Measurements from ENCODE around the gene SSBP4. TPM values are rescaled to one million over a fixed set of nuclear protein-coding genes. Genes with fewer than 3 reads are reported as not detected.

The SSBP4 gene
- total RNA-seq, 1 experiment from 2014 or later: 272 TPM

DNA sequence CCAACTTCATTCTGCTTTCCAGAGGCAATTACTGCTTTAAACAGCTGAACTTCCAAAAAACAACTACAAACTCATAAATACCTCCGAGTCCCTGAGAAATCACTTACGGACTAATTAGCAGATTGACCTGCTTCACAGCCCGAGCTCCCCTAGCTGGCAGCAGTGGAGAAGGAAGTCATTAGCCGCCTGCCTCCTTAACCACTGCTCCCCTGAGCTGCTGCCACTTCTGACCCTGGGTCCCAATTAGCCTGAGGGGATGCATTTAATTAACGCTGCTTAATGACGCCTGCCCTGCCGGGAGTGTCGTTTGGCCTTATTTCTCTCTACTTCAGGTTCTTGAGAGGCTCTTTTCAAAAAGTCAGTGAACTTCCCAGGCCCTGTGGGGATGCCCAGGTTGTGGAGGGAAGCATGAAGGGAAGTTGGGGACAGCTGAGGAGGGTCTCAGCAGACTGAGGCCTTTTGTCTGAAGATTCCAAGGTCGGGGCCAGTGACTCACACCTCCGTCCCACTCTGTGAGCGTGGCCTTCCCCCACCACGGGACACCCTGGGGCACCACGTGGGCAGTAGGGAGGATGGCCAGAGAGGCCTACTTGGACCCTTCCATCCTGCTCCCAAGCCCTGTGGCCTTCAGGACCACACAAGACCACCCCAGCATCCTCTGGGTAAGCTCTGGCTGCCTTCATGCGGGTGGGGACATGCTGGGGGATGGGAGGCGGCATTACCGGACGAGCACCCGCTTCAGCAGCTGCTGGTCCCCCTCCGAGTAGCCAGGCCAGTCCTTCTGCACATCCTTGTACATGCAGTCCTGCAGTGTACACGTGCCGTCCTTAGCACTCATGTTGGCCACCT is 38.5 kb downstream of the SSBP4 start:
- in situ Hi-C loops (cut with HindIII; ENCODE audit: low sequenced_read_pairs): no loop called here
- DNase-seq (ENCODE audit: low spot score): no peak

DNA sequence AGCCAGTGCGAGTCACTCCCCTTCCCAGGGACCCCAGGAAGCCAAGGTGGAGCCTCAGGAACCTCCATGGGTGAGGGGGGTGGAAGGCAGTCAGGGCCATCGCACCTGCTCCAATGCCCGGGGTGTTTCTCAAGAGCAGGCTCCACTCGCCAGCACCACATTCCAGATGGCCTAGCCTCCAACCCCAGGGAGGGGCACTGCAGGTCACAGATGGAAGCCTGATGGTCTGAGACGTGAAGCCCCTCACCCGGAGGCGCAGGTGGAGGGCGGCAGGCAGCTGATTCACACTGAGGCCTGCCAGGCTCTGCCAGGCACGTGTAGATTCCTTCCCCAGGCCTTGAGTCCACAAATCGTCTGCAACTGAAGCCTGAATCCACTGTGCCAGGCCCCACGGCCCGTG is 41.7 kb downstream of the SSBP4 start:
- in situ Hi-C loops (cut with HindIII; ENCODE audit: low sequenced_read_pairs): no loop called here
- DNase-seq (ENCODE audit: low spot score): no peak

DNA sequence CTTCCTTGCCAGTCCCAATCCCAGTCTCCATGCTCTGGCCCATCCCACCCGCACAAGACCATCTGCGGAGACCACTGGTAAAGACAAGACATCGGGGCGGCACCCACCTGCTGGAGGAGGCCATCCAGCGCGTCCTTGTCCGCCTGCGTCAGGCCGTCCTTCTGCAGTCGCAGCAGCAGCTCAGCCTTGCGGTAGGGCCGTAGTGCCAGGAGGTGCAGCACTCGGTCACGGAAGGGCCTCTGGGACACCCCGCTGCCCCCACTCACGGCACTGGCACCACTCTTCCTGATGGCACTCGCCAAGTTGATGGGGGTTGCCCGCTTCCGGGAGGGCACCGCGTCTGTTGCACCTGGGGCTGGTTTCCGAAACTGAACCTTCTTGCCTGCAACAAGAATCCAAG is 42.3 kb downstream of the SSBP4 start:
- DNase-seq (ENCODE audit: low spot score): no peak
- in situ Hi-C loops (cut with HindIII; ENCODE audit: low sequenced_read_pairs): no loop called here

DNA sequence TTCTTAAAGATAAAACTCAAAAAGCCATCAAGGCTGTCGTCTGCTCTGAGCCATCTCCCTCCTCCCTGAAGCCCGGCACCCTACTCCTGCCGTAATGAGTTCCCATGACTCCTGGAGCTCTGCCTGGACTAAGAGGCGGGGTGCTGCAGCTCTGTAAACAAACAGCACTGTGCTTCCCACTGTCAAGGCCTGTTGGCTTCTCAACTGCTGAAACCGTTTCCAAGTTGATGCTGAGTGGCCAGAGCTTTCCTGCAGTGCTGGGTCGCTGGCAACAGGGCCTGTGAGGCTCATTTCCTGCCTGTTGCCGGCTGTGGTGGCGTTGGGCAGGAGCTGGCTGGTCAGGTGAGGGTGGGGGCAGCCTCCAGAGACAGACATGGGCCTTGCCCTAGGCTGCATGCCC is 45.4 kb downstream of the SSBP4 start:
- DNase-seq (ENCODE audit: low spot score): peak; percentile 90
- in situ Hi-C loops (cut with HindIII; ENCODE audit: low sequenced_read_pairs): no loop called here

DNA sequence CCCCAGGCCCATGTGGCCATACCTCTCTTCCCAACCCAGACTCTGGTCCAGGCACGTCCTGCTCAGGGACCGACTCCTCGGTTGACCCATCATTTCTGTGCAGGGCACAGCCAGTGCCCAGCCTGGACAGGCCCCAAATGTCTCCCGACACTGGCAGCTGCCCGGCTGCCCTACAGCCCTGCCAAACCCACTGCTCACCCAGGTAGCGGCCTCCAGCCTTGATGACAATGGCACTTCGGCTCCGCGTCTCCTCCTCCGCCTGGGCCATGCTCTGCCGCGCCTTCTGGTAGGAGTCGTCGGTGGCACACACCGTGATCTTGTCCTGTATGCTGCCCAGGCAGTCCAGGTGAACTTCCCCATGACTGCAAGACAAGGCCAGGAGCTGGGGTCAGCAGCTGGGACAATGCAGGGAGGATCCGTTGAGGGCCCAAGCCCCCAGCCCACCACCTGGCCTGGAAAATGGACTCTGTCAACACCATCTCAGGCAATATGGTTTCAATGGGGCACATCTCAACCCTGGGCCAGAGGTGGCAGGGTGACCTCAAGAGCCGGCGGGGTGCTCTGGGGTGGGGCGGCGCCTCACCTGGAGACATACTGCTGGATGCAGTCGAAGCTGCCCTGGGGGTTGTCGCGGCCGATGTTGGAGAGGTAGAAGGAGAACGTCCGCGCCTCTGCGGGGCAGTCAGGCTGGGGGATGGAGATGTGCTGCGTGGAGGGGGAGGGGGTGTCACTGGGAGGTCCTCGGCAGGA is 46.2 kb downstream of the SSBP4 start:
- in situ Hi-C loops (cut with HindIII; ENCODE audit: low sequenced_read_pairs): no loop called here
- no peak for DNase-seq (ENCODE audit: low spot score)

DNA sequence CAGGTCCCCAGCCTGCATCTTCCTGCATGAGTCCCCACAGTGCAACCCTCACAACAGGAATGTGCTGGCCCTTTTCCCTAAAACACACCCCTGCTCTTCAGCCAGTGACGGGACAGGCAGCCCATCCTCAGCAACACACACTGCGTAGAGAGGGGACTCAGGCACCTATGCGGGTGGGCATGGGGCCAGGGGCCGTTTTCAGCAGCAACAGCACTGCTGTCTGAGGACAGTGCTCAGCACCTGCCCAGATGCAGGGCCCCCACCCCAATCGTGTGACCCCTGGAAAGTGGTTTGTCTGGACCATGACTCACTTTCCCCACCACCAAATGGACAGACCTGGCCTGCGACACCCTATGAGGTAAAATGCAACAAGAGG is 46.8 kb downstream of the SSBP4 start:
- DNase-seq (ENCODE audit: low spot score): no peak
- in situ Hi-C loops (cut with HindIII; ENCODE audit: low sequenced_read_pairs): no loop called here

DNA sequence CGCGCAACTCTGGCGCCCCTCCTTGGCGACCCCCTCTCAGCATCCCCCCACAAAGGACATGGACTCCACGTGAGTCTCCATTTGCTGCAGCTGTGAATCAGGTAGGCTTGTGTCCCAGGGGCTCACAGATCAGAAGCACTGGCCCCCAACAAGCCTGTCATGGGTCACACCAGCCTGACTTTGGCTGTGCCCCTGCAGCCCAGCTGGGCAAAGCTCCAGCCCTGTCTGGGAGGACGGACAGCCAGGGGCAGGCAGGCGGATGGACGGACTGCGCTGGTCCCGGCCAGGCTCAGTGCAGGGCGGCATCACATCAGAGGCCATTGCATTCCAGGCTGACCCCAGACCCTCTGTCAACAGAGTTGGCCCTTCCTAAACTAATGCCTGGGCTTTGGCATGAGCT is 47.2 kb downstream of the SSBP4 start:
- in situ Hi-C loops (cut with HindIII; ENCODE audit: low sequenced_read_pairs): no loop called here

DNA sequence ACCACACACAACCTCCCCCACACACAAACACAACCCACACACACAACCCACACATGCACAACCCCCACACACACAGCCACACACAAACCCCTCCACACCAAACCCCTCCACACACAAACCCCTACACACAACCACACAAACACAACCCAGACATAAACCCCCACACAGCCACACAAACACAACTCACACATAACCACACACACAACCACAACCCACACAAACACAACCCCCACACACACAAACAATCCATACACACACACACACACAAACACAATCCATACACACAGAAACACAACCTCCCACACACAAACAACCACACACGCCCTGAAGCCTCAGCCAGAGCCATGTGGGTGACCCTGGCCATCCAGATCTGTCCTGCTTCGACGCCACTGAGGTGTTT is 48.8 kb downstream of the SSBP4 start:
- no peak for DNase-seq (ENCODE audit: low spot score)
- in situ Hi-C loops (cut with HindIII; ENCODE audit: low sequenced_read_pairs): no loop called here

More for the DNA sequence above, 47.2 kb downstream of the SSBP4 start:
- no peak for DNase-seq (ENCODE audit: low spot score)

DNA sequence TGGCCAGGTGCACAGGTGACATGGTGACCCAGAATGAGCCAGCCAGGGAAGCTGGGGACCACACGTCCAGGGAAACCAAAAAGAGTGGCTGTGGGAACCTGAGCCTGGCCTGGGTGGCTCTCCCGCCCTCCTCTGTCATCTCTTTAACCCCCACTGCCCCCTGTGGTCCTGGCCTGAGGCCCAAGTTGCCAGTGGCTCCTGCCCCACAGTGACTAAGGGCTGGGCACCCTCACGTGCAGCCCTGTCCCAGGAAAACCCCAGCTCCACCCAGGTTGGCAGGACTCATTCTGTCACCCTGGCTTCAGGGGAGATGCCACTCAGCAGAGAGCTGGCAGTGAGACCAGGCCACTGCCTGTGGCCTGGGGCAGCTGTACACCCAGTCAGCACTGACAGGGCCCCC is 49.3 kb downstream of the SSBP4 start:
- no peak for DNase-seq (ENCODE audit: low spot score)
- in situ Hi-C loops (cut with HindIII; ENCODE audit: low sequenced_read_pairs): no loop called here

DNA sequence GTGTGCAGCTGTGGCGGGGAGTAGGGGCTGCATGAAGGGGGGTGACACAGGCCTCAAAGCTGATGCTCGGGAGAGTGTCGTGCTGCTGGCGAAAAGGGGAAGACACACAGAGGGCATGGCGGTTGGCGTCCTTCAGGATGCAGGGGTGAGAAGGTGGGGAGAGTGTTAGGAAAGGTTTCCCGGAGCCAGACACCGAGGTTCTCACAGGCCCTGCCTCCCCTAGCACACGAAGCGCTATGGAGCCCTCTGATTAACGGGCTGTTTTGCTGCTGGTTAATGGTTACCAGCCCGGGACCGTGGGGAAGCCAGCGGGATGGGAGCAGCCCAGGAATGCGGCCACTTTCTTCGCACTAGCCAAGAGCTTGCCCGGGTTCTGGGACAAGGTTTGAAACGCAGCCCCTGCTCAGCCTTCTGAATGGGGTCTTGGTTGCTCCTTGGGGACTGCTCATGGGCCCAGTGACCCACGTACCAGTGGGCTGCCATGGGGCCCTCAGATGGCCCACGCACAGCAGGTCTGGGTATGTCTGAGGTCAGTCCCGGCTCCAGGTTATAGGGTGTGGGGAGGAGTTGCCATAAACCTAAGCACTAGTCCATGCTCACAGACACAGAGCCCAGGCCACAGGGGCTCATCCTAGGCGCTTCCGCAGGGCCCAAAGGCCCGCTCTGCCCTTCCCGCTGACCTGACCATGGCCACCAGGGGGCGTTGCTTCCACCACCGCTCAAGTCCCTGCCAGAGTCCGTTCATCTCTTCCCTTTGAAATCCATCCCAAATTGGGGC is 50.1 kb downstream of the SSBP4 start:
- DNase-seq (ENCODE audit: low spot score): peak; percentile 60

DNA sequence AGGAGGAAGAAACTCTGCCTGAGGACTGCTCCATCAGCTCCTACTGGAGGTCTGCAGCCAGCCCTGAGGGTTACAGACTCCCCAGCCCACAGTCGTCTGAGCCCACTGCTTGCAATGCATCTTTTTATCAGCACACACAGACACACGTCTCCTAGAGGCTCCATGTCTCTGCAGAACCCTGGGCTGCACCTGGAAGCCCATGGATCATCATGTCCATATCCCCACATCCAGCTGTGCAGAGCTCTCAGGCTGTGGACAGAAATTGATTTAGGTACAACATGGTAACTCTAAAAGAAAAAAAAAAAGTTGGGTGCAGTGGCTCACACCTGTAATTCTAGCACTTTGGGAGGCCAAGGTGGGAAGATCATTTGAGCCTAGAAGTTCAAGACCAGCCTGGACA is 51.6 kb downstream of the SSBP4 start:
- no peak for DNase-seq (ENCODE audit: low spot score)
- in situ Hi-C loops (cut with HindIII; ENCODE audit: low sequenced_read_pairs): no loop called here

More for the DNA sequence above, 50.1 kb downstream of the SSBP4 start:
- in situ Hi-C loops (cut with HindIII; ENCODE audit: low sequenced_read_pairs): no loop called here

DNA sequence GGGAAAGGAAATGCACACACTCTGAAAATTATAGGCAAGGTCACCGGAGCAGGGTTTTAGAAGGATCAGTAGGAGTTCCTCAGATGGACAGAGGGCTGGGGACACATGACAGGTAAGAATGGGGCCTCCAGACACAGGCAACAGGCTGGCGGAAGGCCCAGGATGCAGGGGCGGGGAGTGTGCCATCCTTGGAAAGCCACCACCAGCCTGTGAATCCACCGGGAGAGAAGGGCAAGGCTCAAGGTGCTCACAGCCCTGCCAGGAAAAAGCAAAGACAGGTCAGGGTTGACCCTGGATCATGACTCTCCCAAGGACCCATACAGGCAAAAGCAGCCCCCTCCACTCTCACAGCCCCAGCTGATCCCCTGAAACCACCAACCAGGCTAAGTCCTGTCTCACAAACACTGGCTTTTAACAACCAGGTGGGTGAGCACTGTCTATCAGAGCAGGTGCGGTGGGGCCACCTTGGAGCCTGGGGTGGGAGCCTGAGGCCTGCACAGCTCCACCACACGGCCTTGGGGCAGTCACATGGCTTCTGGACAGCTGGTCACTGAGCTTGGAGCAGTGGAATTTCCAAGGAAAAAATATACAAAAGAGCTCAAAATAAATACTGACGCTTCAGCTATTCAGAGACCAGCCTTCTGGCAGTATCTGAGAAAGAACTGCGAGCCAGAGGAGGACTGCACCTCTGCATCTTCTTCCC is 54.0 kb downstream of the SSBP4 start:
- DNase-seq (ENCODE audit: low spot score): peak; percentile 74
- in situ Hi-C loops (cut with HindIII; ENCODE audit: low sequenced_read_pairs): no loop called here

DNA sequence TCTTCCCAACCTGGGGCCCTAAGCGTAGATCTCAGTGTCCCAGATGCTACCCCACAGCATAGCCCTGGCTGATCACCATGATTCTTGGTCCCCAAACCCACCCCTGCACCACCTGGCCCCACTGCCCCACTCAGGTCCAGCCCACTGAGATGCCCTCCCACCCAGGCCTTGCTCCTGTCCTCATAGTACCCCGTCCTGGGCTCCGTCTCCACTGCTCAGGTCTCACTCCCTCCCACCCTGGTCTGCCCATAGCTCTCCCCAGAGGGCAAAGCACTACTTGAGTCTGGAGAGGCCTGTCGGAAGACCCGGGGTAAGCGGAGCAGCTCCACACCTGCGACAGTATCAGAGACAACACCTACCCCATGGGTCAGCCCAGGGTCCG is 54.5 kb downstream of the SSBP4 start:
- no peak for DNase-seq (ENCODE audit: low spot score)
- in situ Hi-C loops (cut with HindIII; ENCODE audit: low sequenced_read_pairs): no loop called here

DNA sequence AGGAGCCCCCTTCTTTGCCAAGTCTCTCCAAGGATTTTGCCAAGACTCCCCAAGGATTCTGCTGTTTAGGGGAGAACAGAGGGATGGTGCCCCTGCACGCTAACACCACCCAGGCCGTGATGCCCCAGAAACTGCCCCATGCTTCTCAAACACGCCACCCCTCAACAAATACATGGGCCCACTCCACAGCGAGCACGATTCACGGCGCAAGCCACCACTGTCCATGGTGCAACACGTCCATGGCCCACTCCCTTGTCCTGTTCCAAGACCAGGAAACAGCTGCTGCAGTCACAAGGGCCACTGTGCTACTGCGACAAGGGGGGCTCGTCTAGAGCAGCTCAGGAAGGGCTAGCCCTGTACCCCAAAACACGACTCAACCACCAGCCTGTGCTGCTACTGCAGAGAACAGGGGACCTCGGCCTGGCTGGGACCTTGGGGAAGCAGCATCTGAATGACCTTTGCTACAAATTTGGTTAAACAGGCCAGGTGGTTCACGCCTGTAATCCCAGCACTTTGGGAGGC is 55.2 kb downstream of the SSBP4 start:
- DNase-seq (ENCODE audit: low spot score): no peak
- in situ Hi-C loops (cut with HindIII; ENCODE audit: low sequenced_read_pairs): no loop called here

DNA sequence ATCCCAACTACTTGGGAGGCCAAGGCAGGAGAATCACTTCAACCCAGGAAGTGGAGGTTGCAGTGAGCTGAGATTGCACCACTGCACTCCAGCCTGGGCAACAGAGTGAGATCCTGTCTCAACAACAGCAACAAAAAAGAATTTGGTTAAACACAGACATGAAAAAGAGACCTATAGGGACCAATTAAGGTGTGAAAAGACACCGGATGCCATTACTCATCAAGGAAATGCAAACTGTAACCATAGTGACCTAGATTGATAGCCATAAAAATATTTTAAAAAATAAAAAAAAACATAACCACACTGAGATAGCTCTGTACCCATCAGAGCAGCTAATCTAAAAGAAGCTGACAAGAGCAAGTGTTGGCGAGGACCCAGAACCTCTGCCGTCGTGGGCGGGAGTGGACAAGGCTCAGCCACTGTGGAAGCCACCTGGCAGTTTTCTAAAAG is 55.8 kb downstream of the SSBP4 start:
- in situ Hi-C loops (cut with HindIII; ENCODE audit: low sequenced_read_pairs): no loop called here
- no peak for DNase-seq (ENCODE audit: low spot score)

DNA sequence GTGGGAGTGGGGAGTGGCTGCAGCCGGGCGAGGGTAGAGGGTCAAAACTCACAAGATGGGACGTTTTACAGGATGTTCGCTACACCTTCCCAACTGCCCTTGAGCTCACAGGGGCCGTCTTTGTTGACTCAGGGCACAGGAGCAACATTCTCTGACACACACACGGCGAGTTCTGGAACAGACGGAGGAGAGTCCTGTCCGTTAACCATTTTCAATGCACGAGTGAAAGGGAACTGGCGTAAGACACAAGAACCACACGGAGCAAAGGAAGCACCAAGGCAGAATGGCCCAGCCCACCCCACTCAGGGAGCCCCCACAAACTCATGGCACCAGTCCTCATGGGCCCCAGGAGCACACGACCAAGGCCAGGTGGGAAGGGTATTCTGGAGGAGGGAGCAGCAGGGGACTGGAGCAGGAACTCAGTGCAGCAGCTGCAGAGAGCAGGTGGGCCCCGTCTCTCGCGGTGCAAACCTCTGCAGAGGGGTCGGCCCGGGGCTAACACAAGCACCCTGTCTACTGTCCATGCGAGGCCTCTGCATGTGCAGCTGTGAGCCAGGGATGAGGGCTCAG is 56.6 kb downstream of the SSBP4 start:
- in situ Hi-C loops (cut with HindIII; ENCODE audit: low sequenced_read_pairs): no loop called here
- DNase-seq (ENCODE audit: low spot score): peak; percentile 56

DNA sequence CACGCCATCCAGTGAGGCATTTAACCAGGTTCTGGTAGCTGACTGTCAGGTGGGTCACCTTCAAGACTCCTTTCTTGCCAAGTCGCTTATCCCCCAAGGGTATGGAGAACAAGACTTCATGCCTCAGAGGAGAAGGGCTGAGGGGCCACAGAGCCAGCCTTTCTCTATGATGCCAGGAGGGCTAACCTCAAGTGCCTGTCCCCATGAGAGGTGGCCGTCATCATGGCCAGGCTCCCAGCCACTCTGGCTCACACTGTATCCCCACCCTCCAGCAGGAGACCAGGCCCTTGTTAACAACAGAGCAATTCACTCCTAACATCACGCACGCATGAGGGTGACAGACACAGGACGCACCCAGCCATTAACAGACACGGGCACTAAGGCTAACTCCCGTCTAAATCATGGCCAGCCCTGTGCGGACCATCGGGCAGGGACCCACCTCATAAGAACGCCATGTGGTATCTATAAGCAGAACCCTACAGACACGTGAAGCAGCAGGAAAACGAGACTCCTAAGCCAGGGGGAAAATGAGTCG is 57.4 kb downstream of the SSBP4 start:
- DNase-seq (ENCODE audit: low spot score): no peak
- in situ Hi-C loops (cut with HindIII; ENCODE audit: low sequenced_read_pairs): no loop called here

DNA sequence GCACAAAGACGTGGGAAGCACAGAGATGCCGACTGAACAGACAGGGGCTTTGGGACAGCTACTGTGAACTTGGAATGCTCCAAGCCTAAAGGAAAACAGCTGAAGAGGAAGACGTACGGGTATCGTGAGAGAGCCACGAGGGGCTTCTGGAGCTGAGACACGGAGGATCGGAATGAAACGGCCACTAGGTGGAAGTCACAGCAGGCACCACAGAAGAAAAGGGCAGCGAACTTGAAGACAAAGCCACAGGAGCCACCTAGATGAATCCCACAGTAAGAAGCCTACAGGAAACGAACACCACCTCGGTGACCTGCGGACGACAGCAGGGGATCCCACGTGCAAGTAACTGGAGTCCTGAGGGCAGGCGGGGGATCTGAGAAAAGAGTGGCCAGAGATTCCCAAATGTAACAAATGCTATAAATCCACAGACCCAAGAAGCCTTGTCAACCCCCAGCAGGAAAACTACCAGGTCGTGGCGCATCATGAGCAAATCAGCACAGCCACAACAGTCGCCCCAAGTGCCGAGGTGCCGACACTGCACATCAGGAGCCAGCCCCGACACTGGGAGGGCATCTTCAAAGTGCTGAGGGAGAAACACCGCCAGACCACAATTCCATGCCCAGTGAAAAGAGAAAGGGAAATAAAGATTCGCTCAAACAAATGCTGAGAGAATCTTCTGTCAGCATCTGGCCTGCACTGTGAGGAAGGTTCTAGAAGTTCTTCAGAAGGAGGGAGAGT is 58.0 kb downstream of the SSBP4 start:
- in situ Hi-C loops (cut with HindIII; ENCODE audit: low sequenced_read_pairs): no loop called here
- DNase-seq (ENCODE audit: low spot score): no peak
